Left renal pelvis (tissue), 4 donors: ENCODE measurements around the gene TBX18. TPM values are rescaled to one million over a fixed set of nuclear protein-coding genes. Genes with fewer than 3 reads are reported as not detected.

Experiments
- DNase-seq, 4 donors: peaks; one replicate each; pipeline ENCODE4 v3.0.0-alpha.2; 2013; ENCODE audit warnings: low read depth in 4 of 4, low spot score in 3 of 4
- polyA plus RNA-seq, 4 donors: library from polyadenylated mRNA; unstranded; fragments of 120-200 nt; gene quantifications; one replicate each; pipeline ENCODE4 v1.2.1, GENCODE V29; 2013; ENCODE audit not compliant: insufficient read length in 4 of 4

TBX18 gene
- 10 to 100 TPM in 2 of 4 donors, 1 to 10 TPM in 2; 7.0 to 24.7 (median 12.7) TPM for polyA plus RNA-seq

GRCh38 chr6:84764332-84765049, at the start of gene TBX18:
Gene TBX18, minus strand, starts transcription at chr6:84764598. Its CDS starts 417 bp downstream, at chr6:84764181.
- peak; percentile 66 to 83 (median 76) for DNase-seq

GRCh38 chr6:84811351-84811750, 47.0 kb upstream of the TBX18 start:
- DNase-seq: no peak

DNA sequence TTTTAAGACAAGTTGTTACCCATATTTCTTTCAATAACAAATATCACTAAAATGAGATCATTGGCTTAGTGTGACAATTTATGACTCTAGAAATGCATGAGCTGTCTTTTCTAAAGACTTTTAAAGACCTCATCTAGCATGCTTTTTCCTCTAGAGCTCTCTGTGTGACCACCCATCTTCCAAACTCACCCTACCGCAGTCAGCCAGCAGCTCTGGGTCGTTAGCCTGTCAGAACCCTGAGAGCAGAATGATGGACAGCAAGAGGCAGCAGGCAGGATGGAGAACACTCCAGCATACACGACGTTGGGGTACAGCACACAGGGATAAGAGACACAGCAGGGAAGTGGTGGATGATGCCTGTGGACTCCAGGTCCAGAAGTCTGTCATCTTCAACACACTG, 45.1 kb upstream of the TBX18 start:
- DNase-seq: no peak

DNA sequence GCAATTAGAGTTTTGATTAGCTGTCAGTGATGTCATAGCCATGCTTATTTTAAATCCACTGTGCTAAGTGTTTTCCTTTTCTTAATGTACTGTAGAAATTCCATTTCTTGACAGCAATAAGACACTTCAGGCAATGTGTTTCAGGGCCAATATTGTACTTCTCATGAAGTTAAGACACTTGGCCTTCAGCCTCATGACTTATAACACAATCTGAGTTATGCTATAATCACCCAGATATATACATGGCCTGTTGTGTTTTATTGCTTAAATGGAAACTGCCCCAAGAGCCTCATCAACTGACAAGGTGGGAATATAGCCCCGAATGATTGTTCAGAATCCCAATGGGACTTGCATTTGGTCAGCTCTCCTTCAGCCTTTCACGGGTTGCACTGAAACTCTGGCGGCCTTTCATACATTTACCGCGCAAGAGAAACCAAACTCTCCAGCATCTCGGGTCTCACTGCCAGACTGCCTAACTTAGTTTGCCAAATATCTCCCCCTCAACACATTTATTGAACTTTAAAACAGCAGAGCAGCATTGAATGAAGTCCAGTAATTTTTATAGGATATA, 44.2 kb upstream of the TBX18 start:
- no peak for DNase-seq

GRCh38 chr6:84805145-84805544, 40.7 kb upstream of the TBX18 start:
- DNase-seq: no peak

DNA sequence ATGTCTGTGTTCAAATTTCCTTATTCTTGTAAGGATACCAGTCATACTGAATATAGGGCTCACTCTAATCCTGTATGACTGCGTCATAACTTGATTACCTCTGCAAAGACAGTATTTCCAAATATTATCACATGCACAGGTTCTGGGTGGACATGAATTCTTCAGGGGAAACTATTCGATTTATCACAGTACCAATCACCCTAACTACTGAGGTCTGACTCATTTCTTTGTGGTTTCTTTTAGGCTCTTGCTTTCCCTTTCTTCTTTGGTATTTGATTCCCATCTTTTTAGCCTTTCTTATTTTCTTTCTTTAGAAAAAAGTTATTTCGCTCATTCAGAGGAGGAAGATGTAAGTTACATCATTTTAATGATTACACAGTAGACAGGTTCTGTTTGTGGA, 40.3 kb upstream of the TBX18 start:
- DNase-seq: no peak

DNA sequence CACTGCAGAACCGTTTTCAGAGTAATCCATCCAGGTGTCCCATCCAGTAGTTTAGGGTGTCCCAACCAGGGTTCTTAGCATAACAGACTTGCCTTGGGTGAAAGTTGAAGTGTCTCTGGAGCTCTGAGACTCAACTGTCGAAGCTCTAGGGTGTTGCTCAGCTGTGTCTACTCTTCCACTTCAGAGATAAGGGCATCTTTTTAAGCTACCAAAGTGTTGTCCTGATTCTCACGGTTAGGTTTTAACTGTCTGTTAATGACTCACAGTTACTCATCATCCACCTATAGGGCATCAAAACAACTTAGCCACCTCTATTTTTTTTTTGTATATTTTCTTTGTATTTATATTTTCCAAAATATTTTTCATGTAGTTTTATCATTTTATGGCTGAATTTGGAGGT, 36.9 kb upstream of the TBX18 start:
- DNase-seq: no peak

- DNase-seq: no peak
Measured at GRCh38 chr6:84798257-84798656, 33.9 kb upstream of the TBX18 start.

GRCh38 chr6:84796343-84796742, 31.9 kb upstream of the TBX18 start:
- no peak for DNase-seq

GRCh38 chr6:84791927-84792326, 27.5 kb upstream of the TBX18 start:
- DNase-seq: no peak

DNA sequence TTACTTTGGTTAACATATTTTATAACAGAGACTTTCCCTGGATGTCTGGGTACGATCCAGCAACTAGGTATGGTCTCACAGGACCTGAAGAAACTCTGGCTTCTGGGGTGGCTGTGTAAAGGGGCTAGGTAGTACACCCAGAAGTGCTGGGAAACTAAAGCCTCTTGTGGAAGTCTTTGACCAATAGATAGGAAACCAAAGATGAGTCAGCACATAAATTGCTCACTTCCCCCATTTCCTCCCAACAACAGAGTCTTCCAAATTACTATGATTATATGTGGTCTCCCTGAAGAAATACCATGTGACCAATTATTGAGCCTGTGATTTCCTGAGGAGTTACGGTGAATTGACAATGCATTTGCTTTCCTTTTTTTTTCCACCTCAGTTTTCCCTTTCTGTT, 26.8 kb upstream of the TBX18 start:
- no peak for DNase-seq

DNA sequence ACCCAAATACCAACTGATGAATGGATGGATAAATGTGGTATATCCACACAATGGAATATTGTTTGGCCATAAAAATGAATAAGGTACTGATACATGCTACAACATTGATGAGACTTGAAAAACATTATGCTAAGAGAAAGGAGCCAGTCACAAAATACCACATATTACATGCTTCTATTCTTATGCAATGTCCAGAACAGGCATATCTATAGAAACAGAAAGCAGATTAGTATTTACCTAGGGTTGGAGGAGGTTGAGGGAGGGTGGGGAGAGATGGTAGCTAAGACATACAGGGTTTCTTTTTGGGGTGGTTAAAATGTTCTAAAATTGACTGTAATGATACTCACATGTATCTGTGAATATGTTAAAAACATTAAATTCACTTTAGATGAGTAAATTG, 24.8 kb upstream of the TBX18 start:
- DNase-seq: no peak

- no peak for DNase-seq
Measured at GRCh38 chr6:84788689-84789088, 24.3 kb upstream of the TBX18 start.

GRCh38 chr6:84785671-84786070, 21.3 kb upstream of the TBX18 start:
- DNase-seq: no peak

- no peak for DNase-seq
Measured at GRCh38 chr6:84779917-84780316, 15.5 kb upstream of the TBX18 start.

GRCh38 chr6:84779380-84779779, 15.0 kb upstream of the TBX18 start:
- DNase-seq: no peak

- DNase-seq: no peak
Measured at GRCh38 chr6:84777888-84778287, 13.5 kb upstream of the TBX18 start.

DNA sequence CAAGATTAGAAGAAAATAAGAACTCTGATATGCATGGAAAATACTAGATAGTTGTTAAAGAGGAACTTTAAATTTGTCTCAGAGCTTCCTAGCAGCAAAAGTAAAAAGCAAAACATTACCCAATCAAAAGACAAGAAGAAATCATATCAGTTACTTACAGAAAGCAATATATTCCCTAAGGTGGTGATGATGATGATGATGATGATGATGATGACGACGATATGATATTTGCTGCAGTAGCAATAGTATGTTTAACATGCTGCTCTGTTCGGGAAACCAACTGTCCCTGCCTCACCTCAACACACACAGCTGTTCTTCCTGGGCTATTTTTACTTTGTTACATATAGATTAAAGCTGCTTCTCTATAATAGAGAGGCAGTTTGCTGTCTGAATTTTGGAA, 12.0 kb upstream of the TBX18 start:
- DNase-seq: no peak

DNA sequence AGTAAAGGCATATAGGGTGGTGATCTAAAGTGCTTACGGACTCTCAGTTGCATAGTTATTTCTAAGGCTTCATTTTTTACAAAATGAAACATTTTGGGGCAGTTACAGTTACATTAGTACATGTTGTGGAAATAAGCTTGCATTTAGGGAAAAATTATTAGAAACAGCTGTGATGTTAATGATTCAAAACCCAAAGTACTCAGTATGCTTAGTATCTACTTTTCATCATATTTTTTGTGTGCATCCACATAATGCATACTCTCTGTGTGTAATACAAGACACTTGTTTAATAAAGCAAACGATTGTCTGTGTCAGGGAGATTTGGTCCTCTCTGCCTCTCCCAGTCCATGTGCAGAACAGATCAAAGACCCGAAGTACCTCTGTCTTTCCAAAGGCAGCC, 11.4 kb upstream of the TBX18 start:
- DNase-seq: no peak

DNA sequence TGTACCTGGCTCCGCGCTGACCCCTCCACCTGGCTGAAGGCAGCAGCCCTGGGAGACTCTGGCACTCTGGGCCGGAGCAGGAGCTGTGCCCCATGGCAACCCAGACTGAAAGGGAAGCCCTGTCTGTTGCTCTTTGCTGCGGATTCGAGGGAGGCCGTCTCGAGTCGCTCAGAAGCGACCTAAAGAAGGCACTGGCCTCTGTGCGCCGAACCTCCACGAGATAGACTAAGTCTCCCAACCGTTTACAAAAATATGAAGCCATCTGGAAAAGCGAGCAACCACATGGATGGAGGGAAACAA, 10.5 kb upstream of the TBX18 start:
- no peak for DNase-seq

DNA sequence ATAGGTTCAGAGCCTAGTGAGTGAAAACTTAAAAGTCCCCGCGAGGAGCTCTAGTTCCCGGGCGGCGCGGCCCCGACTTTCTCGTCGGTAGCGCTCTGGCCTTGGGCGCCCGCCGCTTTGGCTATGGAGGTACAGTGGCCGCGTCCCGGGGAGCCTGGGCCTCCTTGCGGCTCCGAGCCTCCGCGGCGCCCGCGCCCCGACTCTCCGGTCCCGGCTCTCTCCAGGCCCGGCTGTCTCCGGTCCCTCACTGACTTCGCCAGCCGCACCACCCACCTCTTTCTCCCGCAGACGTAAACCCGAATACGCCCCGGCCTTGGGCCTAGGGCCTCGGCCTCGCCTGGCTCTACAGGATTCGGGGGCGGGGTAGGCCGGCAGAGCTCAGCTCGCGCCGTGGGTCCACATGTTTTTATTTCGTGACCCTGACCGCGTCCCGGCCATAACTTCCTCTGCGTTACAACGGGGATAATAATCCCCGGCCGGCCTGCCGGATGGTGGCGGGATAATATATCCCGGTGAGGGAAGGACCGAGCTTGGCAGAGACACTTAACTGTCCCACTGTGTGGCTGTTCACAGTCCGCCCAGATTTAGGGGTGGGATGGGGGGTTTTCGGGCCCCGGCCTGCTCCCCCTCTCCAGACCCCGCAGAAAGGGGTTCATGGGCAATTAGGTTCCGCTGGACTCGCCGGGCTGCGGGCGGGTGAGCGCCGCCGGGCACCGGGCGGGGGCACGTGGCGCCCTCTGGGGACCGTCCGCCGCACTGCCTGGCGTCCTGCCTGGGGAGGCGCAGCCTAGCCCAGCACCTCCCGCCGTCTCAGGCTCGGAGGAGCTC, 10.0 kb upstream of the TBX18 start:
- no peak for DNase-seq
